GM12891 (cell line): Measurements from ENCODE around the gene CRIP2.

ENCODE experiments used
- PAX5 ChIP-seq: IDR thresholded peaks from 2 replicates; pipeline ENCODE4 v1.6.1; 2011; ENCODE audit warnings: low read length, moderate library complexity, mild to moderate bottlenecking; ENCODE audit not compliant: insufficient read depth, severe bottlenecking
- POLR2A ChIP-seq: IDR thresholded peaks from 2 replicates; pipeline ENCODE4 v1.6.1; 2011; ENCODE audit warnings: low read depth, low read length, control low read depth
- POLR2AphosphoS5 ChIP-seq: IDR thresholded peaks from 2 replicates; pipeline ENCODE4 v1.6.1; 2011; ENCODE audit warnings: low read depth, low read length, control low read depth
- SPI1 ChIP-seq: IDR thresholded peaks from 2 replicates; pipeline ENCODE4 v1.6.1; 2011; ENCODE audit warnings: low read depth, low read length, control low read depth
- TAF1 ChIP-seq: IDR thresholded peaks from 2 replicates; pipeline ENCODE4 v1.6.1; 2011; ENCODE audit warnings: low read depth, low read length, control low read depth

DNA sequence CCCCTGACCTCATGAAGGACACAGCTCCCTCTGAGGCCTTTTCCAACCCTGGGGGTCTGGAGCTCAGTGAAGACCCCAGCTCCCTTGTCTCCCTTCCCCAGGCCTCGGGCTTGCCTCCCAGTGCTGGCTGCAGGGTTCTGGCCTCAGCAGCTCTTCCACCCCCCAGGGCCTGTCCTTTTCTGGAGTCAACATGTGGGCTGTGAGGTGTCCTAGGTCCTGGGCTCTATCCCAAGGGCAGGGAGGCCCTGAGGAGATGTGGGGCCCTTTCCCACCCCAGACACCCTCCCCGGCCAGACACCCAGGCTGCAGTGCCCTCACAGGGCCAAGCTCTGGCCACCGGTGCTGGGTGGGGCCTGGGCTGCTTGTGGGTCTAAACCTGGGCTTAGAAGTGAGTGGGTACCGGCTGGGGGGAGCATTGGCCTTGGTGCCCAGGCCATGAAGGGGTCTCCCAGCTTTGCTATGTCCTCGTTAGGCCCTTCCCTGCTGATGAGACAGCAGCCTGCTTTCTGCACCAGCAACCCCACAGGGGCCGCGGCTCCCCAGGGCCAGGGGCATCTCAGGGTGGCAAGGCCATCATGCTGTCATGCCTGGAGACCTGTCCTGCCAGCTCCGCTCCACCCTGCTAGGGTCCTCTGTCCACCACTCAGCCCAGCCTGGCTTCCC lies 2.7 kb upstream of the CRIP2 start:
- TF ChIP-seq TAF1 (no peak), POLR2A (no peak), POLR2AphosphoS5 (no peak), PAX5 (no peak), SPI1 (no peak)
